GM19193 (cell line): ENCODE data around the gene OS9.

ENCODE experiments used
- POLR2A ChIP-seq: IDR thresholded peaks from 4 replicates; pipeline ENCODE4 v1.6.1; 2011; ENCODE audit not compliant: insufficient read depth, insufficient read length; ENCODE audit errors: extremely low read depth

Gene OS9

DNA sequence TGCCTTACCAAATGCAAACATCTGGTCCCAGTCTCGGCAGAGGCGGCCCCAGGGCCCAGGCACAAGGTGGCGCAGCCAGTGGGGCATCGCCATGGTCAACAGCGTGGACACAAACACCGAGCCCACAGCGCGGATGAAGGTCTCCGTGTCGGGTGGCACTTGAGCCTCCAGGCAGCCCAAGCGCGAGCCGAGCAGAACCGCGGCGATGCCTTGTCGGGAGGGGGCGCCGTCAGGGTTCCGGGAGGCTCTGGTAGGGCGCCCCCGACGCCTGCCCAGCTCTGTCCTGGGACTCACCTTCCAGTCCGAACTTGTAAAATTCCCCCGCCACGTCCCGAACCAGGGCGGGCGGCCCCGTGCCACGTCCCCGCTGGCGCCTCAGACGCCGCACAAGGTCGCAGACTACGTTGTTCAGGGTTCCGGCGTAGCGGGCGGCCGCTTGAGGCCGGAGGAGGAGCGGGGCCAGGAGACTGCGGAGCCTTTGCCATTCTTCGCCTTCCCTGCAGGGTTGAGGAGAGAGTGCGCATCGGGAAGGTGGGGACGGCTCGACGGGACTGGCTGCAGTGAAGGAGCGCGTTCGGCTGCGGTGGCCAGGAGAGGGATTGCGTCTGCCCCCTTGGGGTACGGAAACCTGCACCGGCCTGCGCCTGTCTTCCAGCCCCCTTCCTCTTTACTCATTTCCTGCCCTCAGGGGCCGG is 71.2 kb downstream of the OS9 start:
- TF ChIP-seq POLR2A: peak; percentile 27

DNA sequence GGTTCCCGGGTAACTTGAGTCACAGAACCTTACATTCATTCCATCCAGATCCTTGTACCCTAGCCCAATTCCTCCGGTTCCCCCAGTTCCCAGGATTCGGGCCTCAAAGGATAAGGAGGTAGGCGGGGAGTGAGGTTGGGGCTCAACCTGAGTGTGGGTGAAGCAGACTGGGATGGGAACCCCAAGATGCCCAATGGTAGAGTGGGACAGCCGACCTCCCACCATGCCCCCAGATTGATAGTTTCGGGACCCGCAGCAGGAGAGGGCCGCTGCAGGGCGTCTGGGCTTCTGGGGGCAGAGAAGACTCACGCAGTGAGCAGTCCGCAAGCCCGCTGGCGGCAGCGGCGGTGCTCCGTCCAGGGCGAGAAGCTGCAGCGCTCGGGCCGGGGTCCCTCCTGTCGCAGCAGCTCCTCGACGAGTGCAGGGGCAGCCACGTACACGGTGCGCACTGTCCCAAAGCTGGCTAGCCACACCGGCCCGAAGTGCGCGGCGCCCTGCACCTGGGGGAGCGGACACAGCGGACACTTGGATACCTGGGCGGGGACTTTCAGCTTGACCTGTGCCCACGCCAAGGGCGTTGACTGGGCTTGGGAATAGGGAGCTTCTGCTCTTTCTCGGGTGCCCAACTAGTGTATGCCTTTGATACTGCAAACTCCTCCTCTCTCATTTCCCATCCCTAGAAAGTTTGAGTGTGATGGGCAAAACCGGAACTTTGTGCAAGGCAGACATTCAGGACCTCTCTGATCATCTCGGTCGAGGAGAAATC is 71.9 kb downstream of the OS9 start:
- TF ChIP-seq POLR2A: no peak

DNA sequence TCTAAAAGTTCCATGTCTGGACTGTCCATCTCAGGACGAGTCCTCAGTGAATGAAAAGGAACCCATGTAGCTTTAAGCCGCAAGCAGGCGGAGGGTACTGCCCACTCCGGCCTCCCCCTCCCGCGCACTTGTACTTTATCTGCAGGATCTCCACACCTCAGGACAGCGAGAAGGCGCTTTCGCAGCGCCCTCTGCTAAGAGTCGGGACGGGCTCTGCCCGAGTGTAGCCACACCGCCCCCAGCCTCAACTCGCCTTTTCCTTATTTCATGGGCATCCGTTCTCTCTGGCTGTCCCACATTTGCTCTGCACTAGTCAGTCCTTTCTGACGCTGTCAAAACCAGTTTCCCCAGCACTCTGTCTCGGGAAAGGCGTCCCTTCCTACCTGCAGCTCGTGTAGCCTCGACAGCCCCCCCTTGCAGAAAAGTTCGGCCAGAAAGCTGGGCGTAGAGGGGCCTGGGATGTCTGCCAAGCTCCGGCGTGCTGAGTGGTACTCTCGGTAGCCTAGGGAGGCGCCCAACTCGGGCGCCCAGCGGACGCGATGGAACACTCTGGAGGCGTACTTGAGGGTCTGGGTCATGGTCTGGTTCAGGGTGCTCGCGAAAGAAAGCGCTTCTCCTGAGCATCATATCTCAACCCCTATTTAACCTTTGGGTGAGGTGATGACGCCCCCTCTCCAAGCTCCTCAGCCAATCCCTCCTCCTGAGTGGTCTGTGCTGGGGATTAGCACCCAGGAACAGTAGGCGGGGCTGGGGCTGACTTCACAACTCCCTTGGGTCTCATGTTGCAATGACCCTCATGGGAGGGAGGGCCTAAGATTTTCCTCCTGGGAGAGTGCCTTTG is 72.8 kb downstream of the OS9 start, which contains the start of gene CYP27B1:
CYP27B1 (minus strand) TSS at position 615 of the 841 bp plus-strand sequence; CDS start at position 578, 37 bp downstream.
- TF ChIP-seq POLR2A: no peak

DNA sequence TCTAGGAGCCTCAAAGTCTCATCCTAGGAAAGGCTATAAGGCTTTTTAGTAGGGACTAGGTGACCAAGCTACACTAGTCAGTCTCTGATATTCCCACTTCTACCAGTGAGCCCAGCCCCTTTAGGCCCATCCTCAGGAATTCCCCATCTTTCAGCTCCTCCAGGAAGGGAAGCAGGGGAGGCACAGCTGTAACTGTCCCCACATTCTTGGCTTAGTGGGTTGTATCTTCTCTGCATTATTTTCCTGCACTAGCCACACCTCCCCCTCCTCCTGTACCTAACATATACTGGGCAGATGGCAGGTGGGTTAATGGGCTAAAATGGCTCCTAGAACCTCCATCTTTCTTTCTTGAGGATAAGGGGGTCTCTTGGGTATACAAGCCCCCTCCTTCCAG is 73.4 kb downstream of the OS9 start:
- no peak for TF ChIP-seq POLR2A

DNA sequence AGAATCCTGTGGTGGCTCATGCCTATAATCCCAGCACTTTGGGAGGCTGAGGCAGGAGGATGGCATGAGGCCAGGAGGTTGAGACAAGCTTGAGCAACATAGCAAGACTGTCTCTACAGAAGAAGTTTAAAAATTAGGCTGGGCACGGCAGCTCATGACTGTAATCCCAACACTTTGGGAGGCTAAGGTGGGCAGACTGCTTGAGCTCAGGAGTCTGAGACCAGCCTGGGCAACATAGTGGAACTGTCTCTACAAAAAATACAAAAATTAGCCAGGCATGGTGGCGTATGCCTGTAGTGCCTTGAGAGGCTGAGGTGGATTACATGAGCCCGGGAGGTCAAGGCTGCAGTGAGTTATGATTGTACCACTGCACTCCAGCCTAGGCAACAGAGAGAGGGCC is 73.9 kb downstream of the OS9 start:
- no peak for TF ChIP-seq POLR2A

DNA sequence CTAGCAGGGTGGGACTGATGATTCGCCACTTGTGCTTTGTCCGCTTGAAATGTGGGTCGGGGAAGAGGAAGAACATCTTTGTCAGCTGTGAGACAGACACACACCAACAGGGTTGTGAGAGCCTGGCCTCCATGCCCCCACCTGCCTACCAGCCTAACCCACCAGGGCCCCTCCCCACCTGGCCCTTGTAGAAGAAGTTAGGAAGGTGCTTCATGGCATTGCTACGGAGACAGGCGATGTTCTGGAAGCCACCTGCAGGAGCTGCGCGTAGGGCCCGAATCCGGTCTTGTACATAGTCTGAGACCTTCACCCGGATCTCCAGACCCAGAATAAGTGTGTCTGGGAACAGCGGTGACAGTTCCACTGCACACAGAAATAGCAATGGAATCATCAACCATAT is 75.7 kb downstream of the OS9 start:
- no peak for TF ChIP-seq POLR2A

DNA sequence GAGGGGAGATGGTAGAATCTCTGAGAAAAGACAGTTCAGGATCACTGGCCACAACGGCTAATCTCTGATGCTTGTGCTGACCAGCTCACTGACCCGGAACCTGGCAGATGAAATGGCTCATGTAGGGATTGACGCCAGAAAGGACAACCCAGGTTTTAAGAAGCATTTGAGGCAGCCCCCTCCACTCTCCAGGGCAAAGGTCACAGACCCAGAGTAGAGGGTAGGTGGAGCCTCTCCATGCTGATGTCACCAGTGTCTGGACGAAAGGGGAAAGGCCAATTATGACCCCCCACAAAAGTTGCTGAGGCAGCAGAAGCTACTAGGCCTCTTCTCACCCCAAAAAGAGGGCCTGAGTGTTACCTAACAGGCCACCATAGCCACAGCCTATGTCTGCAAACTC is 76.8 kb downstream of the OS9 start:
- no peak for TF ChIP-seq POLR2A
